Liver (tissue), 9 donors: ENCODE measurements around the gene MYO10. TPM values are rescaled to one million over a fixed set of nuclear protein-coding genes. Genes with fewer than 3 reads are reported as not detected.

ENCODE experiments used
- DNase-seq: peaks from one replicate; pipeline ENCODE4 v3.0.0-alpha.2; 2017; ENCODE audit warnings: low spot score
- H3K27ac ChIP-seq, 2 donors: one replicate each; pipeline ENCODE4 v1.7.0; 2013; ENCODE audit warnings: inconsistent platforms in 2 of 2, low read length in 2 of 2, control low read depth in 1 of 2, low read depth in 1 of 2, mild to moderate bottlenecking in 1 of 2
- H3K27me3 ChIP-seq, 4 donors: one replicate each; pipeline versions ENCODE4 v1.6.1 to v1.7.0; 2013; ENCODE audit warnings: low read length in 3 of 4, inconsistent platforms in 1 of 4, mild to moderate bottlenecking in 1 of 4, moderate library complexity in 1 of 4; ENCODE audit not compliant: control insufficient read depth in 4 of 4, insufficient read depth in 4 of 4
- H3K36me3 ChIP-seq, 4 donors: one replicate each; pipeline versions ENCODE4 v1.6.1 to v1.7.0; 2013; ENCODE audit warnings: low read length in 3 of 4, mild to moderate bottlenecking in 3 of 4, low read depth in 1 of 4, moderate library complexity in 1 of 4; ENCODE audit not compliant: control insufficient read depth in 4 of 4, insufficient read depth in 3 of 4
- H3K4me1 ChIP-seq, 4 donors: one replicate each; pipeline versions ENCODE4 v1.6.1 to v1.7.0; 2013; ENCODE audit warnings: low read length in 3 of 4, mild to moderate bottlenecking in 3 of 4, moderate library complexity in 1 of 4; ENCODE audit not compliant: control insufficient read depth in 4 of 4, insufficient read depth in 4 of 4
- H3K4me3 ChIP-seq, 3 donors: one replicate each; pipeline versions ENCODE4 v1.6.1 to v1.7.0; 2013; ENCODE audit warnings: low read length in 3 of 3, control low read depth in 1 of 3, low read depth in 1 of 3, mild to moderate bottlenecking in 1 of 3
- H3K9ac ChIP-seq, 2 donors: one replicate each; pipeline ENCODE4 v1.7.0; 2013; ENCODE audit warnings: low read length in 2 of 2, mild to moderate bottlenecking in 2 of 2, moderate library complexity in 2 of 2, control low read depth in 1 of 2, low read depth in 1 of 2
- H3K9me3 ChIP-seq, 4 donors: one replicate each; pipeline versions ENCODE4 v1.6.1 to v1.7.0; 2013; ENCODE audit warnings: low read length in 3 of 4; ENCODE audit not compliant: control insufficient read depth in 4 of 4
- EGR1 ChIP-seq, 2 donors: IDR thresholded peaks; 2 replicates each; pipeline ENCODE4 v1.6.1; 2016 to 2018; ENCODE audit warnings: antibody characterized with exemption in 2 of 2, low read depth in 2 of 2
- FOXA2 ChIP-seq: IDR thresholded peaks from 2 replicates; pipeline ENCODE4 v1.6.1; 2016; ENCODE audit warnings: antibody characterized with exemption
- HNF4A ChIP-seq, 2 donors: conservative IDR thresholded peaks; 2 replicates each; pipeline ENCODE4 v1.6.1; 2016; ENCODE audit warnings: antibody characterized with exemption in 2 of 2, mild to moderate bottlenecking in 2 of 2
- HNF4G ChIP-seq: IDR thresholded peaks from 2 replicates; pipeline ENCODE4 v1.6.1; 2016; ENCODE audit warnings: antibody characterized with exemption
- JUND ChIP-seq, 2 donors: IDR thresholded peaks; 2 replicates each; pipeline ENCODE4 v1.6.1; 2016; ENCODE audit warnings: antibody characterized with exemption in 2 of 2
- NR2F2 ChIP-seq: IDR thresholded peaks from 2 replicates; pipeline ENCODE4 v1.6.1; 2016; ENCODE audit warnings: antibody characterized with exemption
- RAD21 ChIP-seq, 2 donors: IDR thresholded peaks; 2 replicates each; pipeline ENCODE4 v1.6.1; 2016; ENCODE audit warnings: antibody characterized with exemption in 2 of 2, mild to moderate bottlenecking in 2 of 2
- RXRA ChIP-seq, 2 donors: IDR thresholded peaks; 2 replicates each; pipeline ENCODE4 v1.6.1; 2017 to 2018; ENCODE audit warnings: antibody characterized with exemption in 2 of 2, mild to moderate bottlenecking in 1 of 2
- SP1 ChIP-seq: IDR thresholded peaks from 2 replicates; pipeline ENCODE4 v1.6.1; 2018; ENCODE audit warnings: antibody characterized with exemption, mild to moderate bottlenecking
- TAF1 ChIP-seq: conservative IDR thresholded peaks from 2 replicates; pipeline ENCODE4 v1.6.1; 2016; ENCODE audit warnings: antibody characterized with exemption, mild to moderate bottlenecking
- YY1 ChIP-seq: IDR thresholded peaks from 2 replicates; pipeline ENCODE4 v1.6.1; 2016; ENCODE audit warnings: antibody characterized with exemption, mild to moderate bottlenecking
- WGBS: extraction: QIAGEN DNeasy Blood & Tissue Kit; methylation state at CpG from one replicate; pipeline ENCODE4 v1.1.7; 2013; 5-methylcytosine and 5-hydroxymethylcytosine counted together
- polyA plus RNA-seq, 2 donors: library from polyadenylated mRNA; stranded (reverse) in 1 of 2; unstranded in 1 of 2; fragments of 200-250 nt in 1 of 2; fragments of >200 nt in 1 of 2; fragmentation: Nextera tagmentation in 1 of 2; extraction: Ambion mirVana in 1 of 2; gene quantifications; one replicate each; pipeline versions ENCODE4 v1.2.1 to v1.2.3, GENCODE V29; 2013 to 2015
- total RNA-seq, 2 donors: library from RNA; depleted of rRNA; stranded (reverse); fragments of >200 nt; gene quantifications; one replicate each; pipeline ENCODE4 v1.2.3, GENCODE V29; 2014
- TF ChIP-seq, protein P1 (sequence below): IDR thresholded peaks from 2 replicates; pipeline ENCODE4 v1.6.1; 2016; ENCODE audit warnings: antibody characterized with exemption
- TF ChIP-seq, protein P2 (sequence below): IDR thresholded peaks from 2 replicates; pipeline ENCODE4 v1.6.1; 2016; ENCODE audit warnings: antibody characterized with exemption
- TF ChIP-seq, protein P3 (sequence below): IDR thresholded peaks from 2 replicates; pipeline ENCODE4 v1.6.1; 2016; ENCODE audit warnings: antibody characterized with exemption, mild to moderate bottlenecking
- donor health status: healthy.
- donor health status: healthy.
- donor health status: healthy.
- donor health status: healthy.
- donor health status: healthy.

MYO10 gene
- total and polyA plus RNA-seq, 4 donors, result 4.3 to 15.3 (median 7.1) TPM

DNA sequence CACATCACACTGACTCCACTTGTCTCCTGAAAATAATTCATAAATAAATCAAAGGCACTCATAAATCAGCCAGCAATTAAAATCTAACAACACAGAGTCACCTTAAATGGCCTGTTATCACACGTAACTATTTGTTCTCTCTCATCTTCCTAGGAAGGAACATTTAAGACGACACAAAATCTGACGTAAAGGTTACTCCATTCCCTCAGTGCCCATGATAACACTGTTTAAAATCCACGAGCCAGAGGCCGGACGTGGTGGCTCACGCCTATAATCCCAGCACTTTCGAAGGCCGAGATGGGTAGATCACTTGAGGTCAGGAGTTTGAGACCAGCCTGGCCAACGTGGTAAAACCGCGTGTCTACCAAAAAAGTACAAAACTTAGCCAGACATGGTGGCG, 56.4 kb downstream of the MYO10 start:
- H3K9me3 ChIP-seq, result no peaks in the 10 kb centered on the region
- 75% methylated on average over 13 of the region's 13 CpGs for WGBS
- DNase-seq, result no peak
- H3K36me3 ChIP-seq, result no peaks in the 10 kb centered on the region
- peaks cover 0 to 6% (median 3%) of the 10 kb centered on the region in 4 donors for H3K4me1 ChIP-seq
- H3K9ac ChIP-seq, result no peak overlapping the region
- no peaks in the 10 kb centered on the region for H3K27me3 ChIP-seq
- H3K4me3 ChIP-seq, result no peak overlapping the region
- TF ChIP-seq YY1, result no peak
- TF ChIP-seq, protein P1, sequence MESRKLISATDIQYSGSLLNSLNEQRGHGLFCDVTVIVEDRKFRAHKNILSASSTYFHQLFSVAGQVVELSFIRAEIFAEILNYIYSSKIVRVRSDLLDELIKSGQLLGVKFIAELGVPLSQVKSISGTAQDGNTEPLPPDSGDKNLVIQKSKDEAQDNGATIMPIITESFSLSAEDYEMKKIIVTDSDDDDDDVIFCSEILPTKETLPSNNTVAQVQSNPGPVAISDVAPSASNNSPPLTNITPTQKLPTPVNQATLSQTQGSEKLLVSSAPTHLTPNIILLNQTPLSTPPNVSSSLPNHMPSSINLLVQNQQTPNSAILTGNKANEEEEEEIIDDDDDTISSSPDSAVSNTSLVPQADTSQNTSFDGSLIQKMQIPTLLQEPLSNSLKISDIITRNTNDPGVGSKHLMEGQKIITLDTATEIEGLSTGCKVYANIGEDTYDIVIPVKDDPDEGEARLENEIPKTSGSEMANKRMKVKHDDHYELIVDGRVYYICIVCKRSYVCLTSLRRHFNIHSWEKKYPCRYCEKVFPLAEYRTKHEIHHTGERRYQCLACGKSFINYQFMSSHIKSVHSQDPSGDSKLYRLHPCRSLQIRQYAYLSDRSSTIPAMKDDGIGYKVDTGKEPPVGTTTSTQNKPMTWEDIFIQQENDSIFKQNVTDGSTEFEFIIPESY, result no peak
- TF ChIP-seq NR2F2, result no peak
- TF ChIP-seq SP1, result no peak
- no peak for TF ChIP-seq HNF4G
- no peak for TF ChIP-seq JUND (IDR thresholded peaks at IDR 0.05)
- TF ChIP-seq, protein P2, sequence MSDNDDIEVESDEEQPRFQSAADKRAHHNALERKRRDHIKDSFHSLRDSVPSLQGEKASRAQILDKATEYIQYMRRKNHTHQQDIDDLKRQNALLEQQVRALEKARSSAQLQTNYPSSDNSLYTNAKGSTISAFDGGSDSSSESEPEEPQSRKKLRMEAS, result no peak
- TF ChIP-seq, protein P3, sequence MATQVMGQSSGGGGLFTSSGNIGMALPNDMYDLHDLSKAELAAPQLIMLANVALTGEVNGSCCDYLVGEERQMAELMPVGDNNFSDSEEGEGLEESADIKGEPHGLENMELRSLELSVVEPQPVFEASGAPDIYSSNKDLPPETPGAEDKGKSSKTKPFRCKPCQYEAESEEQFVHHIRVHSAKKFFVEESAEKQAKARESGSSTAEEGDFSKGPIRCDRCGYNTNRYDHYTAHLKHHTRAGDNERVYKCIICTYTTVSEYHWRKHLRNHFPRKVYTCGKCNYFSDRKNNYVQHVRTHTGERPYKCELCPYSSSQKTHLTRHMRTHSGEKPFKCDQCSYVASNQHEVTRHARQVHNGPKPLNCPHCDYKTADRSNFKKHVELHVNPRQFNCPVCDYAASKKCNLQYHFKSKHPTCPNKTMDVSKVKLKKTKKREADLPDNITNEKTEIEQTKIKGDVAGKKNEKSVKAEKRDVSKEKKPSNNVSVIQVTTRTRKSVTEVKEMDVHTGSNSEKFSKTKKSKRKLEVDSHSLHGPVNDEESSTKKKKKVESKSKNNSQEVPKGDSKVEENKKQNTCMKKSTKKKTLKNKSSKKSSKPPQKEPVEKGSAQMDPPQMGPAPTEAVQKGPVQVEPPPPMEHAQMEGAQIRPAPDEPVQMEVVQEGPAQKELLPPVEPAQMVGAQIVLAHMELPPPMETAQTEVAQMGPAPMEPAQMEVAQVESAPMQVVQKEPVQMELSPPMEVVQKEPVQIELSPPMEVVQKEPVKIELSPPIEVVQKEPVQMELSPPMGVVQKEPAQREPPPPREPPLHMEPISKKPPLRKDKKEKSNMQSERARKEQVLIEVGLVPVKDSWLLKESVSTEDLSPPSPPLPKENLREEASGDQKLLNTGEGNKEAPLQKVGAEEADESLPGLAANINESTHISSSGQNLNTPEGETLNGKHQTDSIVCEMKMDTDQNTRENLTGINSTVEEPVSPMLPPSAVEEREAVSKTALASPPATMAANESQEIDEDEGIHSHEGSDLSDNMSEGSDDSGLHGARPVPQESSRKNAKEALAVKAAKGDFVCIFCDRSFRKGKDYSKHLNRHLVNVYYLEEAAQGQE, result no peak
- no peak overlapping the region for H3K27ac ChIP-seq

DNA sequence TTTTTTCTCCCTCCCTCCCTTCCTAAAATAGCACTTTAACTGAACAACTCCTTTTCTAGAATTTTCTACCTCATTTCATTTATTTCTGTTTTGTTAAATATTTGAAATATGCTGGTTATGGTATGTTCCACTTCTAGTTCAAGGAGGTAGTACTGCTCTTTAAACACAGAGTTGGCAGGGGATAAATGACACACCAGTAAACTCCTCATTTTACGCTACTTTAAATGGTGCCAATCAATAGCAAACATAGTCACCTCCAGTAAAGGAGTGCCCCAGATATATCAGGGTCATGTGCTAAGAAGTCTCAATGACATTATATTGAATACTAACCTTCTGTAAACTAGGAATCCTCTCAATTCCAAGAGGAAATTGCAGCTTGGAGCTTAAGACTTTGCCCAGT, 56.9 kb downstream of the MYO10 start:
- no peak overlapping the region for H3K4me3 ChIP-seq
- 79% methylated on average over 1 of the region's 1 CpG for WGBS
- H3K27ac ChIP-seq, result no peak overlapping the region
- peaks cover 0 to 6% (median 3%) of the 10 kb centered on the region in 4 donors for H3K4me1 ChIP-seq
- H3K27me3 ChIP-seq, result no peaks in the 10 kb centered on the region
- no peak for DNase-seq
- TF ChIP-seq NR2F2 (no peak), JUND (IDR thresholded peaks at IDR 0.05) (no peak), EGR1 (IDR thresholded peaks at IDR 0.05; ENCODE audit: low read depth in 2 of 2) (no peak), RXRA (IDR thresholded peaks at IDR 0.05) (no peak), FOXA2 (no peak), TAF1 (no peak), HNF4A (conservative IDR thresholded peaks at IDR 0.05) (no peak), HNF4G (no peak), RAD21 (IDR thresholded peaks at IDR 0.05) (no peak)
- TF ChIP-seq, protein P1, result no peak
- TF ChIP-seq, protein P2, result no peak
- TF ChIP-seq, protein P3, result no peak
- no peaks in the 10 kb centered on the region for H3K9me3 ChIP-seq
- no peak overlapping the region for H3K9ac ChIP-seq
- no peaks in the 10 kb centered on the region for H3K36me3 ChIP-seq
